Measurements from ENCODE around the gene KCTD1.
"Not testable (repeated sequence)": the region's sequence is repeated elsewhere in the genome, so short reads cannot be mapped to it uniquely, and the experiment has no call there.

The KCTD1 gene

GRCh38 chr18:26442126-26442525, 106.2 kb downstream of the KCTD1 start:
- in situ Hi-C loops (cut with MboI; ENCODE audit: low pct_unique_long_range_greater_than_20kb, low sequenced_read_pairs), result no loop called here
- DNase-seq, result no peak

DNA sequence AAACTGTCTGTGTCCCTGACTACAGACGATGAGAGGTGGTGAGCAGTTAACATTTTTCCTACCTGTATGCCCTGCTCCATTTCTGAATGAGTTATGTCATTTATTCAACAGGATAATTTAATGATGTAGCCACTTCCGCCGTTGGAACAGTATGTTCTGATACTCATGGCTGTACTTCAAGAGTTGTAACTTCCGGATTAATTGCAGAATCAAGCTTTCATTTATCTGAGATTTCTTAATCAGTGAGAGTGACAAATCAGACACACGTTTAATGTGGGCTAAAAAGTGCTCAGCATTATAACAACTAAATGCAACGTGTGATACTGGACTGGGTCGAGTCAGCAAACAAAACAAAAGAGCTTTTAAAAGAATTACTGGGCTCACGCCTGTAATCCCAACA, 107.7 kb downstream of the KCTD1 start:
- in situ Hi-C loops (cut with MboI; ENCODE audit: low pct_unique_long_range_greater_than_20kb, low sequenced_read_pairs), result no loop called here
- DNase-seq, result no peak

GRCh38 chr18:26439537-26439936, 108.8 kb downstream of the KCTD1 start:
- in situ Hi-C loops (cut with MboI; ENCODE audit: low pct_unique_long_range_greater_than_20kb, low sequenced_read_pairs), result no loop called here
- DNase-seq, result no peak

DNA sequence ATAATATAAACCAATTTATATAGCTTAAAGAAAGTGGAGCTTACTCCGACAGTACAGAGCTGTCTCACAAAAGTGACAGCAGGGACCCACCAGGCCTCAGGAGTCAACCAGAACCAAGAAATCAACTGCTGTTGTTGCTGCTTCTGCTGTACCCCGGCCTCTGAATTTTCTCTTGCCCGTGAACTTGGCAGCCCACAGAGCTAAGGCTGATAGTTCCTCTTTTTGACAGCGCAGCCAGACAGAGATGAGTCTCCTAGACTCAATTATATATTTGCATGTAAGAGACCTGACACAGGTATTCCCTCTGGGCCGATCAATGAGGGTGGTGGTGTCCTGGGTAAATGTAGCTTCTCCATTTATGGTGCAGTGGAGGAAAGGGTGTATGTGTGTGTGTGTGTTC, 109.4 kb downstream of the KCTD1 start:
- peak; percentile 42 for DNase-seq

GRCh38 chr18:26437634-26438033, 110.7 kb downstream of the KCTD1 start:
- in situ Hi-C loops (cut with MboI; ENCODE audit: low pct_unique_long_range_greater_than_20kb, low sequenced_read_pairs); DNase-seq: not testable (repeated sequence)

More for the DNA sequence above, 109.4 kb downstream of the KCTD1 start:
- in situ Hi-C loops (cut with MboI; ENCODE audit: low pct_unique_long_range_greater_than_20kb, low sequenced_read_pairs), result no loop called here

GRCh38 chr18:26436176-26437051, 111.9 kb downstream of the KCTD1 start:
- no peak for DNase-seq
- in situ Hi-C loops (cut with MboI; ENCODE audit: low pct_unique_long_range_greater_than_20kb, low sequenced_read_pairs), result no loop called here

- in situ Hi-C loops (cut with MboI; ENCODE audit: low pct_unique_long_range_greater_than_20kb, low sequenced_read_pairs), result no loop called here
Observed at GRCh38 chr18:26435415-26436095, 112.8 kb downstream of the KCTD1 start.

GRCh38 chr18:26434887-26435286, 113.5 kb downstream of the KCTD1 start:
- in situ Hi-C loops (cut with MboI; ENCODE audit: low pct_unique_long_range_greater_than_20kb, low sequenced_read_pairs), result no loop called here
- DNase-seq, result no peak

More at GRCh38 chr18:26435415-26436095, 112.8 kb downstream of the KCTD1 start:
- no peak for DNase-seq

DNA sequence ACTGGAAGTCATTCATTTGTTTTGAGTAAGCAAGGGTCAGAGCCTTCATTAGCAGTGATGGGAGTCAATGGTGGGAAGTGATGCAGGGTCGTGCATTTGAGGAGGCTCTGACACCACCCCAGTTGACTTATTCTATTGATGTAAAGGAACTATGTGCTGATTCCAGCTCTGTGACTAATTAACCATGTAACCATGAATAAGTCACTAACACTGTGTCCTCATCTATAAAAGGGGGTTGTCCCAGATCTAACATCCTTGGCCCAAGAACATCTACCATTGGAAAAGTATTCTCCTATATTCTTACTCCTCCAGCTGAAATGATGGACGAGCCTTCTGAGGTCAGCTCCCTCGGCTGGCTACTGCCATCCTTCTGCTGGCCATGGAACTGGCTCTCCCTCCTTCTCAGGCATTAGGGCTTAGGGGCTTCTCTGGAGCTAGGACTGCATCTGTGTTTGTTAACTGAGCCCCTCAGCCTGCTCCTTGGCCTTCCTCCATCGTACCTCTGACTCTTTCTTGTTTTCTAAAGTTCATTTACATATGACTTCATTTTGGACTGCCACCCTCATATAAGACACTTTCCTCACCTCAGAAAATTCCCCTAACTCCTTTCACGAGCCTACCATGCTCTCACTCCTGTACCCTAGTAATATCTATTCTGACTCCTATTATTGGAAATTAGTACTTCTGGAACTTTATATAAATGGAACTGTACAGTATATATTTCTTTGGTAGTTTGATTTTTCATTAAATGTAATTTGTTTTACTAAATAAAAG, 115.5 kb downstream of the KCTD1 start:
- in situ Hi-C loops (cut with MboI; ENCODE audit: low pct_unique_long_range_greater_than_20kb, low sequenced_read_pairs), result no loop called here
- no peak for DNase-seq

DNA sequence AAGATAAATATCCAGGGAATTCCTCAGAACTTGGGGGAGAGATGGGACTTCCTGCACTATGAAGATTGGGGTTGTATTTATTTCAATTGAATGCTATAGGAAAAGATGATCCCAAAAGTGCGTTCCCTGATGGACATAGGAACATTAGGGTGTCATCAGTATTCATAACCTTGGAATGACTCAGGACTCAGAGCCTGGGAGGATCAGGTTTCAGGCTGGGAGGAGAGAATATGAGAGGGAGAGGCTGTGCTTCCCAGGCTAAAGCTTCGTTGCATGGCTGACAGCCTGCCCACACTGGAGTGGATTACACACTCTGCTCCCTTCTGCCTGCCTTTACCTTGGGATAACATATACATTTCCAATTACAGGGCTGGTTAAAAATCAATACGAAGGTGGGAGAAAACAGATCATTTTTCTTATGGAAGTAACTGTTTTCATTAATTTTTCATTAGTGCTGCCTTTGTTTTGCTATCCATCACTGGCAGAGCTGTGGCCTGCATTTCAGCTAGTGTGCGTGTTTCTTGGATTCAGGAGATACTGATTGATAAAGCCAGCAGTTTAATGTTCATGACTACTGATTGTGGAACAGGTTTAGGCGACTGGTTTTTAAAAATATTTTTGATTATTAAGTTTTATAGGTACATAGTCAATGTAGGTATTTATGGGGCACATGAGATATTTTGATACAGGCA, 118.7 kb downstream of the KCTD1 start:
- in situ Hi-C loops (cut with MboI; ENCODE audit: low pct_unique_long_range_greater_than_20kb, low sequenced_read_pairs), result no loop called here
- DNase-seq, result no peak

- no peak for DNase-seq
- in situ Hi-C loops (cut with MboI; ENCODE audit: low pct_unique_long_range_greater_than_20kb, low sequenced_read_pairs), result no loop called here
Observed at GRCh38 chr18:26425148-26425531, 123.2 kb downstream of the KCTD1 start.

GRCh38 chr18:26424428-26425147, 123.8 kb downstream of the KCTD1 start:
- no peak for DNase-seq

GRCh38 chr18:26422472-26423162, 125.7 kb downstream of the KCTD1 start:
- DNase-seq, result no peak
- in situ Hi-C loops (cut with MboI; ENCODE audit: low pct_unique_long_range_greater_than_20kb, low sequenced_read_pairs), result no loop called here

More at GRCh38 chr18:26424428-26425147, 123.8 kb downstream of the KCTD1 start:
- in situ Hi-C loops (cut with MboI; ENCODE audit: low pct_unique_long_range_greater_than_20kb, low sequenced_read_pairs), result no loop called here

- in situ Hi-C loops (cut with MboI; ENCODE audit: low pct_unique_long_range_greater_than_20kb, low sequenced_read_pairs), result no loop called here
- no peak for DNase-seq
Observed at GRCh38 chr18:26421931-26422330, 126.4 kb downstream of the KCTD1 start.

DNA sequence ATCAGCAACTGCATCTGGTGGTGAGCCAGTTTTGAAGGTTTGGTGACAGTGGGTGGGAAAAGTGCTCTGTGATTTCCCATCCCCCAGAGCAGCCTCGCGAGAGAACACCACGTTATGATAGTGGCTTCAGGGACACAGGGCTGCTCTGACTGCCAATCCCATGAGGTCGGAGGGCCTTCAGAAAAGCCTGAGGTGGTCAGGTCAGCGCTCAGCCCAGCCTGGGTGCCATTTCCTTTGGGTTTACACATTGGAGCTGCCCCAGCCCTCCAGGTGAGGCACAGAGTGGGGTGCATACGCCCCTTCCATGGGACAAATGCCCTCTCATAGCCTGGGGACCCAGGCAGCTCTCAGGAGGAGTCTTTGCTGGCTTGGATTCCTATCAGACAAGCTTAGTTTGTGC, 126.8 kb downstream of the KCTD1 start:
- no peak for DNase-seq
- in situ Hi-C loops (cut with MboI; ENCODE audit: low pct_unique_long_range_greater_than_20kb, low sequenced_read_pairs), result no loop called here

GRCh38 chr18:26419746-26420145, 128.6 kb downstream of the KCTD1 start:
- in situ Hi-C loops (cut with MboI; ENCODE audit: low pct_unique_long_range_greater_than_20kb, low sequenced_read_pairs), result no loop called here
- no peak for DNase-seq

DNA sequence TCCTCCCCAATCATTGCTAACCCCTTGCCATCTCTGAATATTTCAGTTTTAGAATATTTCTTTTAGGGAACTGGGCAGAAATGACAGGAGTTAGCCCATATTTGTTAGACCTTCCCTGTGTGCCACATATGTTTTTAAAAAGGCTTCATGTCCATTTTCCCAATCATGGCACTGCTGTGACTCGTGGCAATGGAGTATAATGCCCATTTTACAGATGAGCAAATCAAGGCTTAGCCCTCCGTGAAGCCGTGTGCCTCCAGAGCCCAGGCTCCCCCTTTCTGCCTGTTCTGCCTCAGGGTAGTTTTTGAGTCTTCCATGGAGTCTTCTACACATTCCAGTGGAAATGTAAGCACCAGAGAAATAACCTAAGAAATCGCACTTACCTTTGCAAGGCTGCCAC, 130.1 kb downstream of the KCTD1 start:
- DNase-seq, result no peak
- in situ Hi-C loops (cut with MboI; ENCODE audit: low pct_unique_long_range_greater_than_20kb, low sequenced_read_pairs), result no loop called here

- in situ Hi-C loops (cut with MboI; ENCODE audit: low pct_unique_long_range_greater_than_20kb, low sequenced_read_pairs), result no loop called here
- no peak for DNase-seq
Observed at GRCh38 chr18:26417190-26417589, 131.2 kb downstream of the KCTD1 start.
